Activated CD4-positive, alpha-beta T cell treated with anti-CD3 and anti-CD28 coated beads, Interleukin-2, Interleukin-4, amounts not matched to agents 100 ng/mL and 50 ng/mL, durations not matched to agents 16 hours and 8 hours (primary cell): ENCODE results near the gene SLC5A6.
"Not testable (repeated sequence)": the region's sequence is repeated elsewhere in the genome, so short reads cannot be mapped to it uniquely, and the experiment has no call there.

Experiments used
- DNase-seq: peaks from one replicate; pipeline ENCODE4 v3.0.0-alpha.2; 2020; ENCODE audit warnings: low spot score

Gene SLC5A6

GRCh38 chr2:27205206-27205605 lies 6.9 kb downstream of the SLC5A6 start:
- DNase-seq, result no peak

GRCh38 chr2:27204566-27204965 lies 7.5 kb downstream of the SLC5A6 start:
- no peak for DNase-seq

GRCh38 chr2:27203741-27204140 lies 8.3 kb downstream of the SLC5A6 start:
- no peak for DNase-seq

GRCh38 chr2:27202854-27203253 lies 9.2 kb downstream of the SLC5A6 start:
- DNase-seq, result no peak

- DNase-seq, result no peak
Measured at GRCh38 chr2:27201675-27202074, 10.4 kb downstream of the SLC5A6 start.

GRCh38 chr2:27199241-27199640 lies 12.8 kb downstream of the SLC5A6 start:
- no peak for DNase-seq

GRCh38 chr2:27198627-27199026 lies 13.4 kb downstream of the SLC5A6 start:
- DNase-seq, result no peak

- not testable (repeated sequence) for DNase-seq
Measured at GRCh38 chr2:27198068-27198467, 14.0 kb downstream of the SLC5A6 start.

GRCh38 chr2:27195799-27196198 lies 16.3 kb downstream of the SLC5A6 start:
- not testable (repeated sequence) for DNase-seq

- DNase-seq, result no peak
Measured at GRCh38 chr2:27194538-27195354, 17.3 kb downstream of the SLC5A6 start.

- DNase-seq, result peak; percentile 48
Measured at GRCh38 chr2:27191070-27191829, 20.8 kb downstream of the SLC5A6 start.

GRCh38 chr2:27189989-27190388 lies 22.1 kb downstream of the SLC5A6 start:
- DNase-seq, result no peak

- no peak for DNase-seq
Measured at GRCh38 chr2:27186613-27187345, 25.3 kb downstream of the SLC5A6 start.

- DNase-seq, result no peak
Measured at GRCh38 chr2:27185331-27186026, 26.6 kb downstream of the SLC5A6 start.

GRCh38 chr2:27184115-27184514 lies 28.0 kb downstream of the SLC5A6 start:
- no peak for DNase-seq

- DNase-seq, result no peak
Measured at GRCh38 chr2:27182346-27182745, 29.7 kb downstream of the SLC5A6 start.

GRCh38 chr2:27179344-27180000 lies 32.6 kb downstream of the SLC5A6 start:
- no peak for DNase-seq

GRCh38 chr2:27178469-27178868 lies 33.6 kb downstream of the SLC5A6 start:
- DNase-seq, result no peak

GRCh38 chr2:27177441-27178351 lies 34.4 kb downstream of the SLC5A6 start:
- DNase-seq, result no peak

GRCh38 chr2:27175781-27176180 lies 36.3 kb downstream of the SLC5A6 start:
- not testable (repeated sequence) for DNase-seq
